HL-60/S4 treated with phorbol 12-myristate 13-acetate at 8.2 ng/mL for 4 days and 3 days (cell line): ENCODE measurements around the gene SETMAR.

Experiments
- in situ Hi-C: fragments of 300-500 bp; cut with MboI; formaldehyde crosslinking; loops from 2 replicates; pipeline ENCODE4 v1.15.0; 2022; ENCODE audit warnings: low sequenced_read_pairs

The SETMAR gene

GRCh38 chr3:4343258-4343657 is 40.1 kb downstream of the SETMAR start:
- in situ Hi-C loops = loop anchor here (10.0 kb wide), 1 partner anchor 292 kb away; no protein-coding TSS in a partner anchor

- in situ Hi-C loops = no loop called here
Measured at GRCh38 chr3:4350789-4351163, 47.6 kb downstream of the SETMAR start.

GRCh38 chr3:4351164-4351855 is 48.1 kb downstream of the SETMAR start:
- in situ Hi-C loops = no loop called here

- in situ Hi-C loops = no loop called here
Measured at GRCh38 chr3:4351872-4352271, 48.7 kb downstream of the SETMAR start.

DNA sequence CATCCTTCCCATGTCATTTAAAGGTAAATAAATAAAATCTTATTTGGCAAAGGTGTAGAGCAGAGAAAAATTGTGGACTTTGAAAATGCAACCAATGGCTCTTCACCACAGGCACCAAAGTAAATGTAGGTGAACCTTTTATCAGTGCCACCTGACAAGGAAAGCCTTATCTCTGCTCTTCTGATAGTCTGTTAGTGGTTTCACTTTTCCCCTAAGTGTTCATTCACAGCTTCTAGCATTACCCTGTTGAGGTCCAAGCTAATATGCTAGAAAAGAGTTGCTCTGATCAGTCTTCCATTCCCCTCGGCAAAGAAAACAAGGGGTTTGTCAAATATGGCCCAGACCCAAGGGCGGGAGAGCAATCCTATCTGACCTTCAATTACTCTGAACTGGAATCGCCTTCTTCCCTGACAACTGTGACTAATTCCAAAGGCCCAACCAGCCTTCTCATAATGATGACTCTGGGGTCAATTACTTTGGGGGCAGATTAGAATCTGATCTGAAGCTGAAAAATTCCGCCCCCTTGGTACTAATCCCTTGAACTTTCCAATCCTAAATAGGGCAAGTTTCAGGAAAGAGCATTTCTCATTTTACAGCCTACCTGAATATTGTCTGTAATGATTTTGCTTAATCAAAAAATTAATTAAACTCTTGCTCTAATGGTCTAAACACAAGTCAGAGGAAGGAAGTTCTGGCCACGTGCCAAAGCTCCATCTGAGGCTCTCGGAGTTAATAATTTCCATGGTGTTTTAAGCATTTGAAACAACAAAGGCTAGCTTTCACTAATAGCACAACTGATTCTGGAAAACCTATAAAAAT is 52.4 kb downstream of the SETMAR start:
- in situ Hi-C loops = no loop called here

DNA sequence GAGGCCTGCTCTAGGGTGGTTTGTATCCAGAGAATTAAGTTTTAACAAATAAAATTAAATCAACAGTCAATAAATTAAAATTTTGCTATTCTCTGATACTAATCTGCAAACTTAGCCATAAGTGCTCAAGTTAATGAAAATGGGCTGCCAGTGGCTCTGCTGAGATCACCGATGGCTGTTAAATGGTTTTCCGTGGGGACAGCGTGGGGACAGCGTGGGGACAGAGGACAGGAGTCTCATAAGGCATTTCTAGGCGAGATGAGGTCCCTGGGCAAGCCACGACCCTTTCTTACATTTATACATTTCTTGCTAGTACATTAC is 53.0 kb downstream of the SETMAR start:
- in situ Hi-C loops = no loop called here

GRCh38 chr3:4356546-4357410 is 53.6 kb downstream of the SETMAR start:
- in situ Hi-C loops = no loop called here

DNA sequence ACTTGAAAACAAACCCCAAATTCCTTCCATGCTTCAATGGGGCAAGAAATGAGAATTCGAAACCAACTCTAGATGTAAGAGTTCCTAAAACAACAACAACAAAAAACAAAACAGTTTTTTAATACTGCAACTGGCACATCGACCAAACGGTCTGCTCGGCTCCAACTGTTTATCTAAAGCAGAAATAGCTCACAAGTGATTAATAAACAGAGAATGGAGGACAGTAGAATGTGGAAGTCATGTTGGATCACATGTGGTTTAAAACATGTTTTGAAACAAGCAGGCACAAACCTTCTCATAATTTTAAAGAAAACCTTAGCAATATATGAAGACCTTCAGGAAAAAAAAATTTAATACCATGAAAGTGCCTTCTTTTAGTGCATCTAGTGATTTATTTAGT is 55.1 kb downstream of the SETMAR start:
- in situ Hi-C loops = no loop called here

- in situ Hi-C loops = no loop called here
Measured at GRCh38 chr3:4359805-4360502, 56.8 kb downstream of the SETMAR start.

GRCh38 chr3:4360817-4361216 is 57.6 kb downstream of the SETMAR start:
- in situ Hi-C loops = no loop called here

DNA sequence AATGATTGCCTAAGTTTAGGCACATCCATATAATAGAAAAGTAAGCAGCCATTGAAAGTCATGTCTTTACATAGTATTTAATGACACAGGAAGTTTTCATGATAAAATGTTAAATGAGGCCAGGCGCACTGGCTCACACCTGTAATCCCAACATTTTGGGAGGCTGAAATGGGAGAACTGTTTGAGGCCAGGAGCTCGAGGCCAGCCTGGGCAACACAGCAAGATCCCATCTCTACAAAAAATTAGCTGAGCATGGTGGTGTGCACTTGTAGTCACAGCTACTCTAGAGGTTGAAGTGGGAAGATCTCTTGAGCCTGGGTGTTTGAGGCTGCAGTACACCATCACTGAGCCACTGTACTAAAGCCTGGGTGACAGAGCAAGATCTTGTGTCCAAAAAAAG is 59.4 kb downstream of the SETMAR start:
- in situ Hi-C loops = no loop called here
